CD1c-positive myeloid dendritic cell (primary cell): Measurements from ENCODE around the gene SULT1A2.
"Not testable (repeated sequence)": the region's sequence is repeated elsewhere in the genome, so short reads cannot be mapped to it uniquely, and the experiment has no call there.

Experiments used
- DNase-seq: peaks from one replicate; pipeline ENCODE4 v3.0.0-alpha.2; 2016; ENCODE audit errors: extremely low spot score

Gene SULT1A2

GRCh38 chr16:28558456-28558855, 38.4 kb downstream of the SULT1A2 start:
- no peak for DNase-seq

GRCh38 chr16:28556914-28557320, 39.9 kb downstream of the SULT1A2 start:
- DNase-seq, result peak; percentile 52

GRCh38 chr16:28555561-28555960, 41.3 kb downstream of the SULT1A2 start:
- peak; percentile 60 for DNase-seq

GRCh38 chr16:28554634-28555423, 42.0 kb downstream of the SULT1A2 start:
- no peak for DNase-seq

- DNase-seq, result peak; percentile 97
These were observed 42.8 kb downstream of the SULT1A2 start, which contains the start of gene SGF29 for GRCh38 chr16:28553776-28554633. TSS of gene SGF29 (plus strand) at chr16:28553920. CDS start at chr16:28581070, 27,150 bp downstream.

- peak; percentile 64 for DNase-seq
These were observed 47.5 kb downstream of the SULT1A2 start for GRCh38 chr16:28549301-28549899.

- DNase-seq, result no peak
These were observed 48.5 kb downstream of the SULT1A2 start for GRCh38 chr16:28548306-28548802.

GRCh38 chr16:28546626-28547025, 50.2 kb downstream of the SULT1A2 start:
- DNase-seq, result no peak

- not testable (repeated sequence) for DNase-seq
These were observed 50.9 kb downstream of the SULT1A2 start for GRCh38 chr16:28545964-28546363.

- no peak for DNase-seq
These were observed 51.9 kb downstream of the SULT1A2 start for GRCh38 chr16:28544998-28545397.

- DNase-seq, result peak; percentile 89
These were observed 53.8 kb downstream of the SULT1A2 start for GRCh38 chr16:28543072-28543471.

GRCh38 chr16:28542646-28543045, 54.2 kb downstream of the SULT1A2 start:
- no peak for DNase-seq
